ENCODE results near the gene SLC27A3. TPM values are rescaled to one million over a fixed set of nuclear protein-coding genes. Genes with fewer than 3 reads are reported as not detected.
A peak's percentile ranks its signal among the peaks of the same experiment; 100 is the strongest.

SLC27A3 gene
- total RNA-seq, 6 donors from 2014 or later = 92.8 to 272 (median 167) TPM

GRCh38 chr1:153799016-153799415 is 23.8 kb downstream of the SLC27A3 start:
- Histone ChIP-seq H3K9me3 (no peaks in the 10 kb centered on the region), H3K4me3 (no peak overlapping the region), H3K4me1 (peaks cover 11 to 17% (median 13%) of the 10 kb centered on the region in 4 donors), H3K27me3 (no peaks in the 10 kb centered on the region), H3K36me3 (peaks cover 0 to 14% (median 0%) of the 10 kb centered on the region in 4 donors), H3K27ac (no peak overlapping the region)
- no peak for TF ChIP-seq POLR2AphosphoS5 (IDR thresholded peaks at IDR 0.05)
- TF ChIP-seq EP300 (IDR thresholded peaks at IDR 0.05) = no peak
- TF ChIP-seq POLR2A (IDR thresholded peaks at IDR 0.05) = no peak
- no peak for TF ChIP-seq CTCF (IDR thresholded peaks at IDR 0.05)
- ATAC-seq (ENCODE audit: low FRiP score in 2 of 2) (no peak), DNase-seq (no peak)
- WGBS, 2 donors = 95% methylated on average over 4 of the region's 4 CpGs

- Histone ChIP-seq H3K27me3 (no peaks in the 10 kb centered on the region), H3K4me1 (peaks cover 11 to 25% (median 19%) of the 10 kb centered on the region in 4 donors), H3K27ac (no peak overlapping the region), H3K4me3 (no peak overlapping the region), H3K36me3 (peaks cover 0 to 14% (median 0%) of the 10 kb centered on the region in 4 donors), H3K9me3 (no peaks in the 10 kb centered on the region)
- DNase-seq (peak in 1 of 2 donors; percentile 82), ATAC-seq (ENCODE audit: low FRiP score in 2 of 2) (no peak)
- TF ChIP-seq POLR2AphosphoS5 (IDR thresholded peaks at IDR 0.05) (no peak), EP300 (IDR thresholded peaks at IDR 0.05) (no peak), CTCF (IDR thresholded peaks at IDR 0.05) (no peak), POLR2A (IDR thresholded peaks at IDR 0.05) (no peak)
- 94 to 97% methylated on average over 23 to 25 of the region's 27 CpGs for WGBS, 2 donors
These were observed 24.6 kb downstream of the SLC27A3 start for GRCh38 chr1:153799566-153800465.

- Histone ChIP-seq H3K4me3 (no peak overlapping the region), H3K9me3 (no peaks in the 10 kb centered on the region), H3K27me3 (no peaks in the 10 kb centered on the region), H3K27ac (no peak overlapping the region), H3K4me1 (peaks cover 16 to 32% (median 26%) of the 10 kb centered on the region in 4 donors), H3K36me3 (peaks cover 0 to 14% (median 0%) of the 10 kb centered on the region in 4 donors)
- no peak for DNase-seq
- no peak for ATAC-seq (ENCODE audit: low FRiP score in 2 of 2)
- 78 to 94% methylated on average over 3 to 6 of the region's 7 CpGs for WGBS, 2 donors
- TF ChIP-seq POLR2AphosphoS5 (IDR thresholded peaks at IDR 0.05) (no peak), POLR2A (IDR thresholded peaks at IDR 0.05) (no peak), CTCF (IDR thresholded peaks at IDR 0.05) (no peak), EP300 (IDR thresholded peaks at IDR 0.05) (no peak)
These were observed 25.3 kb downstream of the SLC27A3 start for GRCh38 chr1:153800516-153800915.

GRCh38 chr1:153801028-153801625 is 25.9 kb downstream of the SLC27A3 start:
- TF ChIP-seq POLR2AphosphoS5 (IDR thresholded peaks at IDR 0.05) (no peak), POLR2A (IDR thresholded peaks at IDR 0.05) (no peak), EP300 (IDR thresholded peaks at IDR 0.05) (no peak), CTCF (IDR thresholded peaks at IDR 0.05) (no peak)
- no peak for ATAC-seq (ENCODE audit: low FRiP score in 2 of 2)
- H3K36me3 ChIP-seq = peaks cover 0 to 14% (median 0%) of the 10 kb centered on the region in 4 donors
- 93 to 99% methylated on average over 6 of the region's 6 CpGs for WGBS, 2 donors
- no peak overlapping the region for H3K27ac ChIP-seq
- H3K27me3 ChIP-seq = no peaks in the 10 kb centered on the region
- DNase-seq = no peak
- no peak overlapping the region for H3K4me3 ChIP-seq
- H3K4me1 ChIP-seq = peaks cover 22 to 38% (median 32%) of the 10 kb centered on the region in 4 donors
- no peaks in the 10 kb centered on the region for H3K9me3 ChIP-seq

All from upper lobe of left lung (tissue), 6 donors.